Stomach (tissue), 9 donors: ENCODE measurements around the gene ERFL. TPM values are rescaled to one million over a fixed set of nuclear protein-coding genes. Genes with fewer than 3 reads are reported as not detected.

ENCODE experiments used
- DNase-seq, 2 donors: peaks; one replicate each; pipeline versions ENCODE4 v3.0.0 to v3.0.0-alpha.2; 2013 to 2019
- H3K27ac ChIP-seq, 5 donors: fragments of 200-600 bp in 4 of 5; sonication (generic) in 4 of 5; one replicate each; pipeline ENCODE4 v1.5.1; 2013 to 2019; ENCODE audit warnings: mild to moderate bottlenecking in 1 of 5, moderate library complexity in 1 of 5
- H3K27me3 ChIP-seq, 3 donors: fragments of 200-600 bp; sonication (generic); one replicate each; pipeline ENCODE4 v1.5.1; 2017 to 2019; ENCODE audit warnings: mixed run types in 1 of 3
- H3K36me3 ChIP-seq, 4 donors: fragments of 200-600 bp; sonication (generic); 1 replicate in 3 of 4; 2 replicates in 1 of 4; pipeline ENCODE4 v1.5.1; 2016 to 2019
- H3K4me1 ChIP-seq, 4 donors: fragments of 200-600 bp; sonication (generic); one replicate each; pipeline ENCODE4 v1.5.1; 2016 to 2019
- H3K4me3 ChIP-seq, 4 donors: fragments of 200-600 bp; sonication (generic) in 3 of 4; one replicate each; pipeline ENCODE4 v1.5.1; 2016 to 2019; ENCODE audit warnings: mild to moderate bottlenecking in 1 of 4
- H3K9me3 ChIP-seq, 4 donors: fragments of 200-600 bp; sonication (generic); one replicate each; pipeline ENCODE4 v1.5.1; 2016 to 2019
- CTCF ChIP-seq, 7 experiments: fragments of 450-650 bp in 4 of 7; fragments of 200-600 bp in 3 of 7; sonication (generic) in 3 of 7; IDR thresholded peaks; one replicate each; pipeline ENCODE4 v1.5.1; 2016 to 2019; ENCODE audit warnings: antibody characterized with exemption in 7 of 7, control low read depth in 2 of 7, mild to moderate bottlenecking in 1 of 7
- EP300 ChIP-seq: sonication (generic); formaldehyde crosslinking; IDR thresholded peaks from one replicate; pipeline ENCODE4 v1.6.1; 2017; ENCODE audit warnings: antibody characterized with exemption
- POLR2A ChIP-seq, 4 donors: fragments of 450-650 bp; IDR thresholded peaks; one replicate each; pipeline ENCODE4 v1.6.1; 2016; ENCODE audit warnings: antibody characterized with exemption in 4 of 4, control low read depth in 2 of 4, mild to moderate bottlenecking in 1 of 4, moderate library complexity in 1 of 4
- POLR2AphosphoS5 ChIP-seq, 3 donors: sonication (generic); formaldehyde crosslinking; IDR thresholded peaks; one replicate each; pipeline ENCODE4 v1.6.1; 2016; ENCODE audit warnings: antibody characterized with exemption in 3 of 3
- WGBS, 5 donors: extraction: QIAGEN DNeasy Blood & Tissue Kit in 3 of 5; methylation state at CpG; one replicate each; pipeline versions ENCODE4 v1.1.5 to v1.1.7; 2013 to 2018; 5-methylcytosine and 5-hydroxymethylcytosine counted together
- intact Hi-C: fragments of 100-400 bp; cut with DNase I; formaldehyde crosslinking; loops from one replicate; pipeline ENCODE4 v1.15.1; 2023; ENCODE audit warnings: low total_unique reads
- polyA plus RNA-seq, 3 donors: library from polyadenylated mRNA; stranded (reverse); fragments of 200-250 nt; gene quantifications; one replicate each; pipeline ENCODE4 v1.2.3, GENCODE V29; 2013
- total RNA-seq, 5 donors: library from RNA; depleted of rRNA; stranded (reverse); fragments of >200 nt; gene quantifications; one replicate each; pipeline versions ENCODE4 v1.1.0 to v1.2.3, GENCODE V29; 2014 to 2016
- donor health status: healthy with polysubstance abuse.
- donor health status: Bipolar disorder and iron deficiency.
- donor health status: healthy.

ERFL gene
- total and polyA plus RNA-seq, 8 donors, result 0.25 TPM; not detected in 7

GRCh38 chr19:41969772-41970458 lies 41.7 kb upstream of the ERFL start:
- WGBS, 5 donors, result 82 to 94% (median 91%) methylated on average over 7 to 19 of the region's 19 CpGs
- H3K36me3 ChIP-seq, result no peaks in the 10 kb centered on the region
- TF ChIP-seq CTCF (IDR thresholded peaks at IDR 0.05) (no peak), POLR2A (IDR thresholded peaks at IDR 0.05) (no peak), POLR2AphosphoS5 (IDR thresholded peaks at IDR 0.05) (no peak), EP300 (no peak)
- no peak overlapping the region for H3K27ac ChIP-seq
- H3K4me3 ChIP-seq, result no peak overlapping the region
- peaks cover 0 to 36% (median 3%) of the 10 kb centered on the region in 3 donors for H3K27me3 ChIP-seq
- H3K4me1 ChIP-seq, result no peaks in the 10 kb centered on the region
- intact Hi-C loops, result no loop called here
- no peaks in the 10 kb centered on the region for H3K9me3 ChIP-seq
- no peak for DNase-seq

GRCh38 chr19:41968751-41969595 lies 40.7 kb upstream of the ERFL start:
- H3K9me3 ChIP-seq, result no peaks in the 10 kb centered on the region
- intact Hi-C loops, result no loop called here
- 72 to 79% (median 75%) methylated on average over 25 to 28 of the region's 28 CpGs for WGBS, 5 donors
- H3K36me3 ChIP-seq, result no peaks in the 10 kb centered on the region
- peaks cover 0 to 36% (median 3%) of the 10 kb centered on the region in 3 donors for H3K27me3 ChIP-seq
- H3K4me3 ChIP-seq, result no peak overlapping the region
- DNase-seq, result no peak
- no peak overlapping the region for H3K27ac ChIP-seq
- H3K4me1 ChIP-seq, result no peaks in the 10 kb centered on the region
- TF ChIP-seq EP300, result no peak

- no peak overlapping the region for H3K27ac ChIP-seq
- H3K4me1 ChIP-seq, result no peaks in the 10 kb centered on the region
- intact Hi-C loops, result no loop called here
- H3K27me3 ChIP-seq, result peaks cover 0 to 36% (median 2%) of the 10 kb centered on the region in 3 donors
- 46 to 67% (median 62%) methylated on average over 20 to 26 of the region's 26 CpGs for WGBS, 5 donors
- TF ChIP-seq POLR2A (IDR thresholded peaks at IDR 0.05) (no peak), POLR2AphosphoS5 (IDR thresholded peaks at IDR 0.05) (no peak), EP300 (no peak), CTCF (IDR thresholded peaks at IDR 0.05) (no peak)
- H3K36me3 ChIP-seq, result no peaks in the 10 kb centered on the region
- no peaks in the 10 kb centered on the region for H3K9me3 ChIP-seq
- DNase-seq, result no peak
- no peak overlapping the region for H3K4me3 ChIP-seq
These were observed 39.0 kb upstream of the ERFL start for GRCh38 chr19:41967054-41967783.

GRCh38 chr19:41965106-41965505 lies 36.9 kb upstream of the ERFL start:
- no peaks in the 10 kb centered on the region for H3K4me1 ChIP-seq
- no peaks in the 10 kb centered on the region for H3K9me3 ChIP-seq
- H3K27me3 ChIP-seq, result peaks cover 0 to 33% (median 0%) of the 10 kb centered on the region in 3 donors
- intact Hi-C loops, result no loop called here
- no peak for DNase-seq
- 63 to 74% (median 72%) methylated on average over 5 of the region's 5 CpGs for WGBS, 5 donors
- no peaks in the 10 kb centered on the region for H3K36me3 ChIP-seq
- no peak overlapping the region for H3K4me3 ChIP-seq
- TF ChIP-seq EP300, result no peak
- TF ChIP-seq POLR2AphosphoS5 (IDR thresholded peaks at IDR 0.05), result no peak
- no peak for TF ChIP-seq CTCF (IDR thresholded peaks at IDR 0.05)
- no peak for TF ChIP-seq POLR2A (IDR thresholded peaks at IDR 0.05)
- no peak overlapping the region for H3K27ac ChIP-seq
